HG03432 (cell line): ENCODE measurements around the gene ME1.
A peak's percentile ranks its signal among the peaks of the same experiment; 100 is the strongest.
"Not testable (repeated sequence)": the region's sequence is repeated elsewhere in the genome, so short reads cannot be mapped to it uniquely, and the experiment has no call there.

Source experiments
- ATAC-seq: cut with Tn5 transposase; IDR thresholded peaks from one replicate; pipeline ENCODE4 v1.9.1; 2021; ENCODE audit warnings: mild to moderate bottlenecking, moderate library complexity; ENCODE audit not compliant: unreplicated experiment

ME1 gene

DNA sequence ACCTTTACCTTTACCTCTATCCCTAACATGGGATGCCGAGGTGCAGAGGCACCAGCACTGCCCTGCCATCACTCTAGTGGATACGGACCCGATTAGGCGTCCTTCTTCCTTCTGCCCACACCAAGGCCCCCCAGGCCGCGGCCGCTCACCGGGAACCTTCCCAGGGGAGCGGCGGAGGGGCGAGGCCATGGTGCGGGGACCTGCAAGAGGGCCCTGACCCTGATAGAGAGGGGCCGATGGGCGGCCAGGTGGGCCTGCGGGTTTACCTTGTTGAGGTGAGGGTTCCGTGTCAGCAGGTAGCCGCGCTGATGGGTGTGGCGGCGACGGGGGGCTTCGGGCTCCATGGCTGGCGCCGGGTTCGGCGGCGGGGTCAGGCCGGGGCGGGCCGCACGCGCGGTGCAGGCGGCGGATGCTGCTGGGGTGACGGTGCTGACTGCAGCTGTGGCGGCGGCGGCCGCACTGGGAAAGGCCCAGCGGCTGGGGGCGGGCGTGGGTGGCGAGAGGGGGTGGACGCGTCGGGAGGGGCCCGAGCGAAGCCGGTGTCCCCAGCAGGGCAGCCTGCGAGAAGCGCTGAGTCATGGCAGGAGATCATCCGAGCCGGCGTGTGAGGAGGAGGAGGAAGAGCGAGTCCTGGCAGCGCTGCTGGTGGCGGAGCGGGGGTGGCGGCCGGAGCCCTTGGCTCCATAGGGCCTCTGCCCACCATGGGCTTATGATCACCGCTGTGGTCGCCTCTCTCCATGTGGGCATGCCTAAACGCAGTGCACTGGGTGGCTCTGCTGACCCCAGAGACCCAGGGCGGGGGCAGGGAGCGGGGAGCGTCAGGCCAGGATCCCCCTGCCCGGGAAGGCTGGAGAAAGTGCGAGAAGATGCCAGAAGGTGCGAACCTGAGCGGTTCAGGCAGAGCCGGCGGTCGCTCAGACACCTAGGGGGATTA is at the start of gene ME1:
Gene ME1 (minus strand): TSS at position 441 of the 934 bp plus-strand sequence. CDS start 97 bp downstream, at position 344.
- peak; percentile 86 for ATAC-seq

DNA sequence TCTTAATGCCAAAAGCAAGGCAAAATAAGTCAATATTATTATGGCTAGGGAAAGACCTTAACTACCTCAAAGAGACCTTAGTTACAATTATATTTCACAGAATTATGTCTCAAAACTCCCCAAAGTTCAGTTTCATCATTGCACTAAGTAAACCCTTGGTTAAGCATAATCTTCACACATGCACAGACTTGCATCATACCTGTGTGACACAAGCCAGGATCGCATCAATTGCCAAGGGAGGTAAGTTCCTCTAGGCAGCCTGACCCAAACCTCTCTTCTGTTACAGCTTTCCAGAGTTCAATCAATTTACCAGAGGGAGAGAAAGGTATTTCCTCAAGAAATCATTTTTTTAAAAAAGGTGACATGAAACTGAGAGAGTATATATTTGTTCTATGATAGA is 49.6 kb upstream of the ME1 start:
- ATAC-seq: no peak

DNA sequence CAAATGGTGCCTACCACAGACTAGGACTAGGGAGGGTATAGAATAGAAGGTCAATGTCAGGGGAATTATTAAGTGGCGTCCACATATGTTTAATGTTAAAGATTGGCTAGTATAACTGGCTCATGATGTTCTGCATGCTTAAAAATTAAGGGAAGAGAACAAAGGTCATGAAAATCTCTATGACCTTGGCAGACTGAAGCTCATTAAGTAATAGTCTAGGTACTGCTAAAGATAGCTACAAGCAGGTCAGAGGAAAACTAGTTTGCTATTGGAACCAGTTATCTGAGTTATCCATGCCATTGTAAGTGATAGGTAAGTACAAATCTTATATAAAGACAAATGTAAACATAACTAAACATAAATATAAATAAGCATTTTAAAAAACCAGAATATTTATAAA is 48.5 kb upstream of the ME1 start:
- ATAC-seq: no peak

DNA sequence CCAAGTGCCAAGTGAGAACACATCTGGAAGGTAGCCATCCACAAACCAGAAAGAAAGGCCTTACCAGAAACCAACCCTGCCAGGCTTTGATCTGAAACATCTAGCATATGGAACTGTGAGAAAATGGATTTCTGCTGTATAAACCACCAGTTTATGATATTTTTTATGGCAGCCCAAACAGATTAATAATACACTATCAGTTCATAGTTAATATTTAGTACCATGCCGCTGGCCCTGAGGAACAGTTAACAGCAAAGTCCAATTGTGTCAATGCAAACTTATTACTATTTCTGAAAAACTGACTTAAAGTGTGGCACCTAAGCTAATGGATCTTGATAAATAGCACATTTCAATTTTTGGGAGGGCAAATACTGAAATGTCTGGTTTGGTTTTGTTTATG is 46.1 kb upstream of the ME1 start:
- ATAC-seq: no peak

DNA sequence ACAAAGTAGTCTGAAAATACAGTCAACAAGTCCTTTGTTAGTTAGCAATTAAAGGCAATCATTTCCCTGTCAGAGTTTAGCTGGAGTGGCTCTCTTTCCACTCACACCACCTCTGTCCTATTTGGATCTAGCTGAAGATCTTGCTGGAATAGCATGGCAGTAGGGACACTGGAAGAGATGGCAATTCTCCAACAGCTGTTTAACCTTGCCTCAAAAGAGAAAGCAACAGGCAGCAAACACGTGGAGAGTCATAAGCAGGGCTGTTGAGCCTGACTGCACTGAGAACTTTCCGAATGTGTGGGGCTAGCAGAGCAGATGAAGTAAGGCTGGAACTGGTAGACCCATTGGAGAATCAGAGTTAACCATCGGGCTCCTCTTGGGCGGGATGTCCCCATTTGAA is 43.5 kb upstream of the ME1 start:
- no peak for ATAC-seq

DNA sequence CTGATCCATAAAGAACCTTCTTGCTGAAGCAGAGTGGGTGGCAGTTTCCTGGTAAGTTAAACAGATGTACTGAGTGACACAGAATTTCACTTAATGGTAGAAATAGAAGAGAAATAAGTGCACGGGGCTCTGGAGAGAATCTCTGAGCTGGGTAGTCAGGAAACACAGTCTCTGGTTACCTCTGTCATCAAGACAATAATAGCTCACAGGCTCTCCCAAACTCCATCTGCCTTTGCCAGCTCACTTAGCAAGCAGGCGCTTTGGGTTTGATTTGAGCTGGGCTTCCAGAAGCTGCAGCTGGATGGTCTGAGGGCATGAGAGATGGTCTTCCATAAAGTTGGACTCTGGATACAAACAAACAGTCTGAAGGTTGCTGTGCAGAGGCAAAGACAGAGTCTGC is 41.9 kb upstream of the ME1 start:
- no peak for ATAC-seq

DNA sequence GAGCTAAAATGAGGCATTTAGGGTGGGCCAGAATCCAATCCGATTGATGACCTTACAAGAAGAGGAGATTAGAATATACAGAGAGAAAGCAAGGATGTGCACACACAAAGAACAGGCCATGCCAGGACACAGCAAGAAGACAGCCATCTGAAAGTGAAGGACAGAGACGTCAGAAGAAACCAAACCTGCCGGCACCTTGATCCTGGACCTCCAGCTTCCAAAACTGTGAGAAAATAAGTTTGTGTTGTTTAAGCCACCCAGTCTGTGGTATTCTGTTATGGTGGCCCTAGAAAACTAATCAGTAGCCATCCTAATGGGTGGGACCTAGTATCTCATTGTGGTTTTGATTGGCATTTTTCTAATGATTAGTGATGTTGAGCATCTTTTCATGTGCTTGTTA is 39.7 kb upstream of the ME1 start:
- no peak for ATAC-seq

DNA sequence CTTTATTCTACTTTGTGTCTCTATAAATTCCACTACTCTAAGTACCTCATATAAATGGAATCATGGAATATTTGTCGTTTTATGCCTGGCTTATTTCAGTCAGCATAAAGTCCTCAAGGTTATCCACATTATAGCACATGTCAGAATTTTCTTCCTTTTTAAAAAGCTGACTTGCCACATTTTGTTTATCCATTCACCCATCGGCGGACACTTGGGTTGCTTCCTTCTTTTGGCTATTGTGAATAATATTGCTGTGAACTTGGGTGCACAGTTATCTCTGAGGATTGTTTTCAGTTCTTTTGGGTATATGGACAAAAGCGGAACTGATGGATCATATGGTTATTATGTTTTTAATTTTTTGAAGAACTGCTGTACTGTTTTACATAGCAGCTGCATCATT is 39.1 kb upstream of the ME1 start:
- ATAC-seq: no peak

DNA sequence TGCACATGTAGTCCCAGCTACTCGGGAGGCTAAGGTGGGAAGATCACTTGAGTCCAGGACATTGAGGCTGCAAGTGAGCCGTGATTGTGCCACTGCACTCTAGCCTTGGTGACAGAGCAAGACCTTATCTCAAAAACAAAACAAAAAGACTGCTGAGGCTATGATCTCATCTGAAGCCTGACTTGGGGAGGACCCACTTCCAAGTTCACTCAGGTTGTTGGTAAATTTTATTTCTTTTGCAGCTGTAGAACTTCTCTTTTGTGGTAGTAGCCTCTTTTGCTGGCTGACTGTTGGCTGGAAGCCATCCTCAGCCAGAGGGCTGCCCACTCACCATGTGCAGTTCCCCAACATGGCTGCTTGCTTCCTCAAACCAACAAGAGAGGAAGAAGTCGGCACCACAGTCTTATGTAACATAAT is 36.8 kb upstream of the ME1 start:
- no peak for ATAC-seq

DNA sequence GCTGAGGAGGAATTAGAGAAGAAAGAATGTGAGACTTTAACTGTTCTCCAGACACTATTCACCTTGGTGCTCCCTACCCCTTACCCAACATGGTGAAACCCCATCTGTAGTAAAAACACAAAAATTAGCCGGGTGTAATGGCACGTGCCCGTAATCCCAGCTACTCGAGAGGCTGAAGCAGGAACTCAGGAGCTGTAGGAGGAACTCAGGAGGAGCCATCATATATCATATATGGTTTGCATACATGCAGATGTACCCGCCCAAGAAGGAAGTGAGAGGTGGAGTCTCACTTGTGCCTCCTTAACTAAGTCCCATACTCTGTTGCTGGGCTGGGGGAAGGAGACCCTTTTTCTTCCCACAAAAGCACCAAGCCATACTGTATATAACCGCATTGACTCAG is 35.5 kb upstream of the ME1 start:
- no peak for ATAC-seq

DNA sequence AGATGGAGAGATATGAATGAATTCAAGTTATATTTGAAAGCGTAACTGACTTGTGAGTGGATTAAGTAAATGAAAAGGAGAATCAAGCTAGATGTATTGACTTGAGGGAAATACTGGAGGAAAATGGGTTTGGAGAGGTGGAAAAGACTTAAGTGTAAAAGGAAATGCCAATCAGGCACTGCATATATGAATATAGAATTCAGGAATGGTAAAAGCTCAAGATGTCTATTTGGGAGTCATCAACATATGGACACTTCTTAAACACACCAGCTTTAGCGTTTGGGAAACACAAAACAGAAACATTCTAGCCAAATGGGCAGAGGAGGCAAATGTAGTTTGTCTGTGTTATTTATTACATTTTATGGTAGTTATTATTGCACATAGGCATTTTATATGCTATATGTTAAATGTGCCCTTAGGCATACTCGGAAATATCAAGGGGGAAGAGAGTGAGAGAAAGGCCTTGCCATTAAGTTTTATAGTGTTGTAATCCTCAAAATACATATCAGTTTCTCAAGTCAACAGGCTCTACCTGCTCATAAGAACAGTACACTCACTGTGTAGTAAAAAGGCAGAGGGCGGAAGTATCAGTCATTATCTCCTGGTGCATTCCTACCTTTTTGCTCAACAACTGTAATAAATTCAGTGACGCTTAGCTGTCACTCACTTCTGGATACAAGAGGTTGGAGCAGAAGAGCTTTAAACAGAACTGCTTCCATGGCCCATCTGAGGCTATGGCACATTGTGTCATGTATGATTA is 33.7 kb upstream of the ME1 start:
- no peak for ATAC-seq

DNA sequence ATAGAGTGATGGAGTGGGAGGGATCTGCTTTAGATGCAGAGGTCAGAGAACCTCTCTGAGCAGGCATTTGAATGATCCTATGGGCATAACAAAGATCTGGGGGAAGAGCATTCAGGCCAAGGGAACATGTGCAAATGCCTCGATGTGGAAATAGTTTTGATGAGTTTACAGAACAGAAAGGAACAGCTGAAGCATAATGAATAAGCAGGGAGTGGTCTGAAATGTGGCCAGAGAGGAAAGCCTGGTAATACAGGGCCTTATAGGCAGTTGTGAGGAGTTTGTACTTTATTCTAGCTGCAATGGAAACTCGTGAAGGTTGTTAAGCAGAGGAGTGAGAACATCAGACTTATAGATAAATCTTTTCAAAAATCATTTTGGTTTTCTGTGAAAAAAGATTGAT is 33.0 kb upstream of the ME1 start:
- ATAC-seq: no peak

DNA sequence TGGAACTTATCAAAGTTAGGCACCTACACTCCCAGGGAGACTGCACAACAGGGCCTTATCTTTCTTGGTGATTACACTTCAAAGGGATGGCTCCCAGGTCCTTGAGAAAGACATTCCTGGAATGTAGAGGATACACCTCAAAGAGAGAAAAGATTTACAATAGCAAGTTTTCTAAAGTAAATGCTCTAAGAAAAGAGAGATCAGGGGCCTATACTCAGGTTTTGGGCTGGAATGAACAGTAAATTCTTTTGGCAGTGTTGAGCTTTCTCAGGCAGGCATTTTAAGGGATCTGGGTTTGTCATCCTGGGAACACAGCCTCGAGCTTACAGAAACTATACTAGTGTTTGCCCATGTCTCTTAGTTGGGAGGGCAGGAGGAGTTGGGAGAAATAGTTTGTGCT is 31.7 kb upstream of the ME1 start:
- no peak for ATAC-seq

DNA sequence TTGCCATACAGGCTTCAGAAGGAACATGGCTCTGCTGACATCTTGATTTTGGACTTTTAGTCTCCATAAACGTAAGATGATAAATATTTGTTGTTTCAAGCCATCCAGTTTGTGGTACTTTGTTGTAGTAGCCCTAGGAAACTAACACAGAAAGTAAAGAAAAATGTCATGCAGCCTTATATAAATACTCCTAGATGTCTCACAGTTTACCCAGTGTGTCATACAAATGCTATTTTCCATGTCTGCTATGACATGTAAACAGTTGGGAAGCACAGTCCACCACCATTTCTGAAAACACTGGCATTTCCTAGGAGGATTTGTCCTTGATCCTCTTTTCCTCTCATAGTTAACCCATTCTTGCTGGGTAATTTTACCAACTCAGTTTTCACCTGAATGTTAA is 30.6 kb upstream of the ME1 start:
- no peak for ATAC-seq

DNA sequence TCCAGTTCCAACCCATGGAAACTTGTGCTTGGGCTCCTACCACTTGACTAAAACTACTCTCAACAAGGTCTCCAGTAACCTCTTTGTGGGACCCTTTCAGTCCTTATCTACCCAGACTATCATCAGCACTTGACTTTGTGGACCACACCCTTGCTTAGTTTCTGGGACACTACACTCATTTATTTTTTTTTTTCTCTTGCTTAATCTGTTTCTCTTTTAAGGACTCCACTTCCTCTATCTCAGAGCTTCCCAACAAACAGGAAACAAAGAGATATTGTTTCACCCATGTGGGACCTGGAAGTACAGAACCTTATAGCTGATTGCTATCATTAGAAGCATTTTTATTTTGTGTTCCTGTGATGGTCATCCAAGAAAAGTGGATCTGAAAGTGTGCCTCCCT is 28.8 kb upstream of the ME1 start:
- no peak for ATAC-seq

DNA sequence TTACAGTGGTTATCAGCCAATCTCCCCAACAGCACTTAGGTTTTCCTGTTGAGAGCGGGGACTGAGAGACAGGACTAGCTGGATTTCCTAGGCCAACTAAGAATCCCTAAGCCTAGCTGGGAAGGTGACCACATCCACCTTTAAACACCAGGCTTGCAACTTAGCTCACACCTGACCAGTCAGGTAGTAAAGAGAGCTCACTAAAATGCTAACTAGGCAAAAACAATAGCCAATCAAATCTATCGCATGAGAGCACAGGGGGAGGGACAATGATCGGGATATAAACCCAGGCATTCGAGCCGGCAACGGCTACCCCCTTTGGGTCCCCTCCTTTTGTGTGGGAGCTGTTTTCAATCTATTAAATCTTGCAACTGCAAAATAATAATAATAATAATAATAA is 19.2 kb upstream of the ME1 start:
- ATAC-seq: not testable (repeated sequence)

DNA sequence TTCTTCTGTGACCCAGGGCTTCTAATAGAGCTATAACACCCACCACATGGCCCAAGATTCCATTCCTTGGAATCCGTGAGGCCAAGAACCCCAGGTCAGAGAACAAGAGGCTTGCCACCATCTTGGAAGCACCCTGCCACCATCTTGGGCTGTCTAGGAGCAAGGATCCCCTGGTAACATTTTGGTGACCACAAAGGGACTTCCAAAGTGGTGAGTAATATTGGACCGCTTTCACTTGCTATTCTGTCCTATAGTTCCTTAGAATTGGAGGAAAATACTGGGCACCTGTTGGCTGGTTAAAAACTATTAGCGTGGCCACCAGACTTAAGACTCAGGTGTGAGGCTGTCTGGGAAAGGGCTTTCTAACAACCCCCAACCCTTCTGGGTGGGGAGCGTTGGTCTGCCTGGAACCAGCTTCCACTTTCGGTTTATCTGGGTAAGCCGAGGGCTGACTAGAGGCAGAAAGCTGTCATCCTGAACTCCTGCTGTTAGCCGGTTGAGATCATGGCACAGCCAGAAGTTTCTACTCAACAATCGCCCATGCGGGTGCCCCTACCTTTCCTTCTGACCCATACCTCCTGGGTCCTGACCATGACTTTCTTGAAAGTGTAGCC is 13.3 kb upstream of the ME1 start:
- not testable (repeated sequence) for ATAC-seq

DNA sequence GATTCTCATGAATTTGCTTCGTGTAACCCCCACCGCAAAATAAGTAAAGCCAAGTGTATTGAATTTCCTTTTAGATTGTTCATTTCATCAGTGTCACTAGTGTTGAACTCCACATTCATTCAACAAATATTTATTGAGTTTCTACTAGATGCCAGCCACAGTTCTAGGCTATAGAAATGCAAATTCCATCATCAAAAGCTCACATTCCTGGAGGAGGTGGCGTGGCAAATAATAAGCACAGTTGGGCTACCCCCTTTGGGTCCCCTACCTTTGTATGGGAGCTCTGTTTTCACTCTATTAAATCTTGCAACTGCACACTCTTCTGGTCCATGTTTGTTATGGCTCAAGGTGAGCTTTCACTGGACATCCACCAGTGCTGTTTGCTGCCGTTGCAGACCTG is 12.7 kb upstream of the ME1 start:
- ATAC-seq: no peak

DNA sequence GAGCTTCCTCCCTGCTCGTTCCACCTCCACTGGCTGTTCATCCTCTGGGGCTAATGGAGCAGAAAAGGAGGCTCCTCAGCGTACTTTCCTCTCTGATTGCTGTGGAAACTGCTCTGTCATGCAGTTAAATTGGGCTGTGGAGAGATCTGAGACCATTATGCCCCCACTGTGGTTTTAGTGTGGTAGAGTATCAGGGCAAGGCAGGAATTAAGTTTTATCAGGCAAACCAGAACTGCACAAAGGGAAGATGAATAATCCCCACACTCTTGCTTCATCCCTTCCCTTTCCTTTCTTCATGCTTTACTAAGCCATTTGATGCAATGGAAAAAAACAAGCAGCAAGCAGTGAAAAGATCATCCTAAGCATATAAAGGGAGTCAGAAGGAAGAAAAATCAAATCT is 11.9 kb upstream of the ME1 start:
- ATAC-seq: no peak

DNA sequence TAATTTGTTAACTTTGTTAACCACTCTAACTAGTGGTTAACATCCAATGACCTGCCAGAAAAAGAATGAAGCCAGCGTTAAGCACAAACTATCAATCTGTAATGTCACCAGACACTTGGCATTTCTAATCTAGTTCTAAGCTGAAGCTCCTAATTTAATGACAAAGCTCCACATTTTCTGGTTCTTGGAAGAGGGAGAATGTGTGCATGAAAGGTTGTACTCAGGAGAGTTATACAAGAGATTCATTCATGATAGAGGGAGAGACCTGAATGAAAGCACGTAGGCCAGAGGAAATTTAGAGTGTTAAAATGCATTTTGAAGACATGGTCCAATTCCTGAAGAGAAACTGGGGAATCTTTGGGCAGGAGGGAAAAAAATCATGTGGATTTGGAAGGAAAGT is 8.3 kb upstream of the ME1 start:
- no peak for ATAC-seq

DNA sequence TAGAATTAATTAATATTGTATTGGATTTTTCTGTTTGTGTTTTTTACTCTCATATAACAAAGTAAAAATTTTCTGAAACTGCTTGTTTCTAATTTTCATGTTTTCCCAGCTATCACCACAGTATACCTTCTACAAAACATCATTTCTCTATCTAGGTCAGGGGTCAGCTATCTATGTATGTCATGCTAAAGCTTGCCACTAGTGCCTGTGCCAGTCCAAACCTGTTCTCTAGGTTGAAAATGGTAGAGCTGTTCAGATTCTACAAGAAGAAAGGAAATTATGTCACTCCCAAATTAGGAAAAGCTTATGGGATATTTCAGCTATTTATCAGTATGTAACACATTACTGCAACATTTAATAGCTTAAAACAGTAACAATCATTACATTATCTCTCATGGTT is 5.8 kb upstream of the ME1 start:
- no peak for ATAC-seq

DNA sequence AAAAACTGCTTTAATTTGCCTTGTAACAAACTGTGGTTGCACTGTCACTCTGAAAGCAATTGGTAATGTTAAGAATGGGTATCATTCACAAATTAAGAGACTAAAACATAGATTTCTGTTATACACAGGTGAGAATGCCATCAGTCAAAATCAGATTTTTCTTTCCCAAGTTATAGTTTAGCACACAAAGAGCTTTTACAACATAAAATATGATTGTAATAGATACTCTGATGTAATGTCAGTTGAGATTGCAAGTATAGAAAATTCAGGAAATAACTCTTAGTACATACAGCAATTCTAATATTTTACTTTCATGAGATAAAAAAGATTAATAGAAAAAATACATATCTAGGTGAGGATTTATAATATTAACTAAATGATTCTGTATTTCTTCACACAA is 2.3 kb upstream of the ME1 start:
- ATAC-seq: no peak
